ENCODE data around the gene TRIM62.

DNA sequence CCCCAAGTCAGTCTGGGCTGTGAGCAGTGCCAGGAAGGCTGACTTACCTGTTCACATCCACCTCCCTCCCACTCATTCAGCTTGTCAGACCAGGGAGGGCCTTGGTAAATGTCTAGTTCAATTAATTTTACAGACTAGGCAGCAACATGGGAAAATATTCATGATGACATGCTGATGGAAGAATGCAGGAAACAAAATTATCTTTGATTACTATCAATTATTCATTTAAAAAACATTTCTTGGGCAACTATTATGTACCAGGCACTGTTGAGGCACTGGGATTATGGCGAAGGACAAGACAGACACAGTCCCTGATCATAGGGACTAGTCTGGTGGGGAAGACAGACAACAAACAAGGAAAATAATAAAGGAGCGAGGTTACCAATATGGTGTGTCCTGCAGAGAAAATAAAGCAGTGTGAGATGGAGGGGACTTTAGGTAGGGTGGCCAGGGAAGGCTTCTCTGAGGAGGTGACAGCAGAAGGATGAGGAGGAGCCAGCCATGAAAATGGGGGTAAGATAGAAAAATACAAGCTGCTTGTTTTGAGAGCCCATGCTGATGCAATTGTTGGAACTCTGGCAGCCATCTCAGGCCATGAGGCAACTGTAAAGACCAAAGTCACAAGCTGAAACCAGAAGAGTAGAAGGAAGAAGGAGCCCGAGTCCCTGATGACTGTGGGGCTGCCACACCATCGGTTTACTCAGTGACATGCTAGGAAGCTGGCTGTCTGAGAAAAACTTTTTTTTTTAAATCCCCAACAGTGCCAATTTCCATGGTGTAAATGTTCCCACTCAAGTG, 14.0 kb downstream of the TRIM62 start:
- TF ChIP-seq, protein P1, sequence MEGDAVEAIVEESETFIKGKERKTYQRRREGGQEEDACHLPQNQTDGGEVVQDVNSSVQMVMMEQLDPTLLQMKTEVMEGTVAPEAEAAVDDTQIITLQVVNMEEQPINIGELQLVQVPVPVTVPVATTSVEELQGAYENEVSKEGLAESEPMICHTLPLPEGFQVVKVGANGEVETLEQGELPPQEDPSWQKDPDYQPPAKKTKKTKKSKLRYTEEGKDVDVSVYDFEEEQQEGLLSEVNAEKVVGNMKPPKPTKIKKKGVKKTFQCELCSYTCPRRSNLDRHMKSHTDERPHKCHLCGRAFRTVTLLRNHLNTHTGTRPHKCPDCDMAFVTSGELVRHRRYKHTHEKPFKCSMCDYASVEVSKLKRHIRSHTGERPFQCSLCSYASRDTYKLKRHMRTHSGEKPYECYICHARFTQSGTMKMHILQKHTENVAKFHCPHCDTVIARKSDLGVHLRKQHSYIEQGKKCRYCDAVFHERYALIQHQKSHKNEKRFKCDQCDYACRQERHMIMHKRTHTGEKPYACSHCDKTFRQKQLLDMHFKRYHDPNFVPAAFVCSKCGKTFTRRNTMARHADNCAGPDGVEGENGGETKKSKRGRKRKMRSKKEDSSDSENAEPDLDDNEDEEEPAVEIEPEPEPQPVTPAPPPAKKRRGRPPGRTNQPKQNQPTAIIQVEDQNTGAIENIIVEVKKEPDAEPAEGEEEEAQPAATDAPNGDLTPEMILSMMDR (IDR thresholded peaks at IDR 0.05), result no peak
- no peak for TF ChIP-seq RAD21 (conservative IDR thresholded peaks at IDR 0.05 in 1 of 2, IDR thresholded peaks at IDR 0.05 in 1 of 2)
- TF ChIP-seq, protein P2, sequence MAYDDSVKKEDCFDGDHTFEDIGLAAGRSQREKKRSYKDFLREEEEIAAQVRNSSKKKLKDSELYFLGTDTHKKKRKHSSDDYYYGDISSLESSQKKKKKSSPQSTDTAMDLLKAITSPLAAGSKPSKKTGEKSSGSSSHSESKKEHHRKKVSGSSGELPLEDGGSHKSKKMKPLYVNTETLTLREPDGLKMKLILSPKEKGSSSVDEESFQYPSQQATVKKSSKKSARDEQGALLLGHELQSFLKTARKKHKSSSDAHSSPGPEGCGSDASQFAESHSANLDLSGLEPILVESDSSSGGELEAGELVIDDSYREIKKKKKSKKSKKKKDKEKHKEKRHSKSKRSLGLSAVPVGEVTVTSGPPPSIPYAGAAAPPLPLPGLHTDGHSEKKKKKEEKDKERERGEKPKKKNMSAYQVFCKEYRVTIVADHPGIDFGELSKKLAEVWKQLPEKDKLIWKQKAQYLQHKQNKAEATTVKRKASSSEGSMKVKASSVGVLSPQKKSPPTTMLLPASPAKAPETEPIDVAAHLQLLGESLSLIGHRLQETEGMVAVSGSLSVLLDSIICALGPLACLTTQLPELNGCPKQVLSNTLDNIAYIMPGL (CRISPR knock-in tag; IDR thresholded peaks at IDR 0.05; ENCODE audit: borderline replicate concordance), result no peak
- no peak for TF ChIP-seq HOXA7 (CRISPR knock-in tag; IDR thresholded peaks at IDR 0.05)
- no peak for TF ChIP-seq HOXB13 (CRISPR knock-in tag; IDR thresholded peaks at IDR 0.05; ENCODE audit: low read depth)

Data from A549 (cell line).